Left ventricle myocardium inferior (tissue), 1 donor: ENCODE data around the gene CARD8. TPM values are rescaled to one million over a fixed set of nuclear protein-coding genes. Genes with fewer than 3 reads are reported as not detected.
"Not testable (repeated sequence)": the region's sequence is repeated elsewhere in the genome, so short reads cannot be mapped to it uniquely, and the experiment has no call there.

ENCODE experiments used
- DNase-seq: peaks from one replicate; pipeline ENCODE4 v3.0.0-alpha.2; 2020
- H3K27ac ChIP-seq: fragments of 200-600 bp; replicated peaks from 2 replicates; pipeline ENCODE4 v1.8.0; 2021
- H3K27me3 ChIP-seq: fragments of 200-600 bp; 2 replicates; pipeline ENCODE4 v1.8.0; 2021; ENCODE audit warnings: low read depth
- H3K36me3 ChIP-seq: fragments of 200-600 bp; 2 replicates; pipeline ENCODE4 v1.8.0; 2021
- H3K4me1 ChIP-seq: fragments of 200-600 bp; 2 replicates; pipeline ENCODE4 v1.8.0; 2021
- H3K4me3 ChIP-seq: fragments of 200-600 bp; 2 replicates; pipeline ENCODE4 v1.8.0; 2021; ENCODE audit warnings: mild to moderate bottlenecking, moderate library complexity
- H3K9me3 ChIP-seq: fragments of 200-600 bp; replicated peaks from 2 replicates; pipeline ENCODE4 v1.8.0; 2021
- intact Hi-C: fragments of 100-400 bp; cut with micrococcal nuclease; formaldehyde crosslinking; loops from one replicate; pipeline ENCODE4 v1.11.0; 2022
- total RNA-seq: library from RNA; stranded (reverse); fragmentation: NEBNext Ultra II Directional; extraction: Animal tissue kit (Norgen Biotek cat#: 25700); gene quantifications from one replicate; pipeline ENCODE4 v1.2.1, GENCODE V29; 2021
- TF ChIP-seq, protein P1 (sequence below): fragments of 200-600 bp; IDR thresholded peaks from 2 replicates; pipeline ENCODE4 v1.8.0; 2021; ENCODE audit warnings: antibody characterized with exemption, mild to moderate bottlenecking, borderline replicate concordance
- donor health status: DM: no; HTN: yes; CAD: no; lungs with severe emphysema.

The CARD8 gene
- total RNA-seq, 1 donor from 2014 or later, result 33.3 TPM

DNA sequence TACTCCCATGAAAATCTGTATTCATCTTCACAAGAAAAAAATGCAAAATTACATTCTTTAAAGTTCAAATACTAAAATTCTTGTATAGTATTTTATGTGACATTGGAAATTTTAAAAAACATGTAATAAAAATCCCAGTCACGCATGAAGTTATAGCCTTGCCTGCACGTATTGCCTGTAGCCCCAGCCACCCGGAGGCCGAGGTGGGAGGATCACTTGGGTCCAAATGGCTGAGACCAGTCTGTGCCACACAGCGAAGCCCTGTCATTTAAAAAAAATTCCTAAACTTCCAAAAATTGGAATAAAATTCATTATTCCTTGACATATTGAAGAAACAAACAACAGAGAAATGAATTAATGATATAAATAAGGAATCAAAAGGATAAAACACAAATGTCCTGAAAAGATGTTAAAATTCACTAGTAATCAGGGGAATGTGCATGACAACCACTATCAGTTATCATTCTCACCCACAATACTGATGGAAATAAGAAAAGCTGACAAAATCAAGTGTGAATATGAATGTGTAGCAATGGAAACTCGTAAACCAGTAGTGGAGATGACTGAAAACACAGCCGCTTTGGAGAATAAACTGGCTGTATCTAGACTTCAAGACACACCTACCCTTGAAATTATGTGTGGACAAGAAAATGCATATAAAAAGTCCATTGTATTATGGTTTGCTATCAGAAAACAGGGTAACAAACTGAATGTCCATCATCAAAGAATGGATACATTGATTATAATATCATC lies 7.5 kb downstream of the CARD8 start:
- no peak for DNase-seq
- H3K36me3 ChIP-seq, result peaks cover 34% of the 10 kb centered on the region
- peaks cover 73% of the 10 kb centered on the region for H3K4me1 ChIP-seq
- TF ChIP-seq, protein P1, sequence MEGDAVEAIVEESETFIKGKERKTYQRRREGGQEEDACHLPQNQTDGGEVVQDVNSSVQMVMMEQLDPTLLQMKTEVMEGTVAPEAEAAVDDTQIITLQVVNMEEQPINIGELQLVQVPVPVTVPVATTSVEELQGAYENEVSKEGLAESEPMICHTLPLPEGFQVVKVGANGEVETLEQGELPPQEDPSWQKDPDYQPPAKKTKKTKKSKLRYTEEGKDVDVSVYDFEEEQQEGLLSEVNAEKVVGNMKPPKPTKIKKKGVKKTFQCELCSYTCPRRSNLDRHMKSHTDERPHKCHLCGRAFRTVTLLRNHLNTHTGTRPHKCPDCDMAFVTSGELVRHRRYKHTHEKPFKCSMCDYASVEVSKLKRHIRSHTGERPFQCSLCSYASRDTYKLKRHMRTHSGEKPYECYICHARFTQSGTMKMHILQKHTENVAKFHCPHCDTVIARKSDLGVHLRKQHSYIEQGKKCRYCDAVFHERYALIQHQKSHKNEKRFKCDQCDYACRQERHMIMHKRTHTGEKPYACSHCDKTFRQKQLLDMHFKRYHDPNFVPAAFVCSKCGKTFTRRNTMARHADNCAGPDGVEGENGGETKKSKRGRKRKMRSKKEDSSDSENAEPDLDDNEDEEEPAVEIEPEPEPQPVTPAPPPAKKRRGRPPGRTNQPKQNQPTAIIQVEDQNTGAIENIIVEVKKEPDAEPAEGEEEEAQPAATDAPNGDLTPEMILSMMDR, result no peak
- peak overlapping the region; percentile 85 for H3K27ac ChIP-seq
- intact Hi-C loops, result no loop called here
- H3K9me3 ChIP-seq, result no peaks in the 10 kb centered on the region
- H3K27me3 ChIP-seq, result no peaks in the 10 kb centered on the region
- peak overlapping the region; percentile 62 for H3K4me3 ChIP-seq

DNA sequence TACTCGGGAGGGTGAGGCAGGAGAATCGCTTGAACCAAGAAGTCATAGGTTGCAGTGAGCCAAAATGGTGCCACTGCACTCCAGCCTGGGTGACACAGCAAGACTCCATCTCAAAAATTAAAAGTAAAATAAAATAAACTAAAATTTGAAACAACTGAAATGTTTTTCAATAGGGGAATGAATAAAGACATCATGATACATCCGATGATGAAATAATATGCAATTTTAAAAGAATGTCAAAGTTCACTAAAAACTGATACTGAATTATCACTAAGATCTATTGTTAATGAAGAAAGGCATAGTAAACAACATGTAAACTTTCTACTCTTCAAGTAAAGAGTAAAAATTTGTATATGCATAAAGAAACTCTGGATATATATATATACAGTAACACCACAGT lies 8.5 kb downstream of the CARD8 start:
- no peak for DNase-seq
- no peaks in the 10 kb centered on the region for H3K27me3 ChIP-seq
- no peaks in the 10 kb centered on the region for H3K9me3 ChIP-seq
- intact Hi-C loops, result no loop called here
- peak overlapping the region; percentile 12 for H3K4me3 ChIP-seq
- H3K27ac ChIP-seq, result peak overlapping the region; percentile 1
- H3K4me1 ChIP-seq, result peaks cover 63% of the 10 kb centered on the region
- TF ChIP-seq, protein P1, result no peak
- H3K36me3 ChIP-seq, result peaks cover 39% of the 10 kb centered on the region

DNA sequence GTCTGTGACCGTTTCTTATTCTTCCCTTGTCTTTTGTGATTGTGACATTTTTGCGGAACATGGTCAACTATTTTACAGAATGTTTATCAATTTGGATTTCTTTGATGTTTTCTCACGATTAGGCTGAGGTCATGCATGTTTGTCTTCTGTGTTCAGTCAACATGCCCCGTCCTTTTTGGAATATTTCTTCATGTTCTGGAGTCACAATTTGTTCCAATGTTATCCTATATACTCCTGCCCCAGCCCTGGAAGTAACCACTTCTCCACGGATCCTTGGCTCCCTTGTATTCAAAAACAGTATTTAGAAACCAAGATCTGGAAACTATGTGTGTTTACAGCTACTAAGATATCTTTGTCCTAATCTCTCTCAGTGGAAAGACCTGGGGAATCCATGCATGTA lies 9.6 kb downstream of the CARD8 start:
- no peak overlapping the region for H3K27ac ChIP-seq
- no peak for DNase-seq
- H3K9me3 ChIP-seq, result no peaks in the 10 kb centered on the region
- TF ChIP-seq, protein P1, result no peak
- no peaks in the 10 kb centered on the region for H3K27me3 ChIP-seq
- H3K4me1 ChIP-seq, result peaks cover 54% of the 10 kb centered on the region
- H3K4me3 ChIP-seq, result peak overlapping the region; percentile 12
- intact Hi-C loops, result no loop called here
- peaks cover 43% of the 10 kb centered on the region for H3K36me3 ChIP-seq

- intact Hi-C loops, result no loop called here
Observed at GRCh38 chr19:48244281-48244680, 11.4 kb downstream of the CARD8 start.

GRCh38 chr19:48241771-48242170 lies 13.9 kb downstream of the CARD8 start:
- DNase-seq, H3K27me3 ChIP-seq, H3K27ac ChIP-seq, intact Hi-C loops, H3K4me3 ChIP-seq, H3K9me3 ChIP-seq: not testable (repeated sequence)
- Histone ChIP-seq H3K4me1 (peaks cover 25% of the 10 kb centered on the region), H3K36me3 (peaks cover 67% of the 10 kb centered on the region)

More at GRCh38 chr19:48244281-48244680, 11.4 kb downstream of the CARD8 start:
- Histone ChIP-seq H3K27me3 (no peaks in the 10 kb centered on the region), H3K27ac (peak overlapping the region; percentile 53), H3K36me3 (peaks cover 60% of the 10 kb centered on the region), H3K4me3 (peak overlapping the region; percentile 33), H3K9me3 (no peaks in the 10 kb centered on the region), H3K4me1 (peaks cover 42% of the 10 kb centered on the region)
- TF ChIP-seq, protein P1, result no peak
- DNase-seq, result no peak

GRCh38 chr19:48239582-48240141 lies 16.1 kb downstream of the CARD8 start:
- Histone ChIP-seq H3K4me3 (no peak overlapping the region), H3K27me3 (no peaks in the 10 kb centered on the region), H3K36me3 (peaks cover 59% of the 10 kb centered on the region), H3K9me3 (no peaks in the 10 kb centered on the region), H3K4me1 (peaks cover 6% of the 10 kb centered on the region), H3K27ac (no peak overlapping the region)
- TF ChIP-seq, protein P1, result no peak
- intact Hi-C loops, result no loop called here
- no peak for DNase-seq
